GM23338 (cell line): ENCODE measurements around the gene TELO2. TPM values are rescaled to one million over a fixed set of nuclear protein-coding genes. Genes with fewer than 3 reads are reported as not detected.

Experiments used
- ATAC-seq: fragments of 200-7000 bp; cut with Tn5 transposase; 3 replicates; pipeline ENCODE4 v1.9.1; 2020
- DNase-seq: peaks from one replicate; pipeline ENCODE4 v3.0.0-alpha.2; 2015; ENCODE audit warnings: low spot score
- H2AFZ ChIP-seq: fragments of 200-600 bp; sonication (generic); 2 replicates; pipeline ENCODE4 v1.8.0; 2016; ENCODE audit warnings: antibody characterized with exemption, mild to moderate bottlenecking, moderate library complexity
- H3F3A ChIP-seq: fragments of 200-600 bp; sonication (generic); replicated peaks from 2 replicates; pipeline ENCODE4 v1.8.0; 2017; ENCODE audit warnings: antibody characterized with exemption, mixed run types, low read depth
- H3K27ac ChIP-seq: fragments of 200-600 bp; sonication (generic); 2 replicates; pipeline ENCODE4 v1.6.1; 2016; ENCODE audit warnings: low read depth
- H3K27me3 ChIP-seq: fragments of 200-600 bp; sonication (generic); 2 replicates; pipeline ENCODE4 v1.8.0; 2016; ENCODE audit warnings: mild to moderate bottlenecking, mixed run types, moderate library complexity; ENCODE audit not compliant: insufficient read depth
- H3K36me3 ChIP-seq: fragments of 200-600 bp; sonication (generic); 2 replicates; pipeline ENCODE4 v1.8.0; 2016; ENCODE audit warnings: mild to moderate bottlenecking; ENCODE audit not compliant: insufficient read depth
- H3K4me1 ChIP-seq: fragments of 200-600 bp; sonication (generic); 2 replicates; pipeline ENCODE4 v1.8.0; 2016; ENCODE audit warnings: mild to moderate bottlenecking, moderate library complexity; ENCODE audit not compliant: insufficient read depth
- H3K4me2 ChIP-seq: fragments of 200-600 bp; sonication (generic); 2 replicates; pipeline ENCODE4 v1.7.1; 2017; ENCODE audit warnings: mixed run types
- H3K4me3 ChIP-seq: fragments of 200-600 bp; sonication (generic); 2 replicates; pipeline ENCODE4 v1.6.1; 2016; ENCODE audit warnings: mixed run types
- H3K79me2 ChIP-seq: fragments of 200-600 bp; sonication (generic); replicated peaks from 2 replicates; pipeline ENCODE4 v1.8.0; 2017; ENCODE audit warnings: mild to moderate bottlenecking; ENCODE audit not compliant: insufficient read depth
- H3K9me2 ChIP-seq: fragments of 200-600 bp; sonication (generic); 2 replicates; pipeline ENCODE4 v1.8.0; 2017; ENCODE audit not compliant: insufficient read depth
- H4K20me1 ChIP-seq: fragments of 200-600 bp; sonication (generic); replicated peaks from 2 replicates; pipeline ENCODE4 v1.8.0; 2017; ENCODE audit warnings: mild to moderate bottlenecking; ENCODE audit not compliant: insufficient read depth
- H3K27ac Mint-ChIP-seq: 2 replicates; pipeline ENCODE4 v1.8.0; 2020; ENCODE audit warnings: inconsistent platforms, mild to moderate bottlenecking, moderate library complexity, mixed read lengths
- H3K27me3 Mint-ChIP-seq: 3 replicates; pipeline ENCODE4 v1.8.0; 2022; ENCODE audit warnings: low read depth, mild to moderate bottlenecking, moderate library complexity, mixed read lengths, inconsistent platforms; ENCODE audit not compliant: insufficient read depth, poor library complexity
- H3K36me3 Mint-ChIP-seq: 3 replicates; pipeline ENCODE4 v1.8.0; 2021; ENCODE audit warnings: low read depth, mild to moderate bottlenecking, inconsistent platforms, moderate library complexity, mixed read lengths
- H3K4me1 Mint-ChIP-seq: 3 replicates; pipeline ENCODE4 v1.8.0; 2020; ENCODE audit warnings: mild to moderate bottlenecking, inconsistent platforms, mixed read lengths
- H3K4me3 Mint-ChIP-seq: 3 replicates; pipeline ENCODE4 v1.8.0; 2021; ENCODE audit warnings: moderate library complexity, mild to moderate bottlenecking, inconsistent platforms, mixed read lengths
- H3K9me3 Mint-ChIP-seq: 3 replicates; pipeline ENCODE4 v1.8.0; 2020; ENCODE audit warnings: moderate library complexity, mild to moderate bottlenecking, inconsistent platforms, mixed read lengths
- CREB1 ChIP-seq: fragments of 250-450 bp; sonication (Bioruptor Pico); IDR thresholded peaks from 2 replicates; pipeline ENCODE4 v1.5.0; 2020; ENCODE audit warnings: low read depth, mild to moderate bottlenecking, moderate library complexity
- EZH2 ChIP-seq: fragments of 200-600 bp; sonication (generic); IDR thresholded peaks from one replicate; pipeline ENCODE4 v1.8.0; 2017; ENCODE audit warnings: antibody characterized with exemption, mild to moderate bottlenecking, low read depth; ENCODE audit not compliant: unreplicated experiment
- EZH2phosphoT487 ChIP-seq: fragments of 200-600 bp; sonication (generic); IDR thresholded peaks from one replicate; pipeline ENCODE4 v1.8.1; 2018; ENCODE audit warnings: antibody characterized with exemption; ENCODE audit not compliant: unreplicated experiment
- JUNB ChIP-seq: IDR thresholded peaks from one replicate; pipeline ENCODE4 v1.6.1; 2016; ENCODE audit warnings: antibody characterized with exemption; ENCODE audit not compliant: unreplicated experiment
- NANOG ChIP-seq: IDR thresholded peaks from 2 replicates; pipeline ENCODE4 v1.6.1; 2016; ENCODE audit warnings: antibody characterized with exemption, borderline replicate concordance
- POLR2AphosphoS5 ChIP-seq: IDR thresholded peaks from 2 replicates; pipeline ENCODE4 v1.6.1; 2016; ENCODE audit warnings: antibody characterized with exemption, low read depth
- REST ChIP-seq: IDR thresholded peaks from one replicate; pipeline ENCODE4 v1.6.1; 2018; ENCODE audit warnings: antibody characterized with exemption; ENCODE audit not compliant: unreplicated experiment
- STAT1 ChIP-seq: IDR thresholded peaks from one replicate; pipeline ENCODE4 v1.6.1; 2016; ENCODE audit warnings: antibody characterized with exemption; ENCODE audit not compliant: unreplicated experiment
- ZNF114 ChIP-seq: fragments of 250-450 bp; sonication (Bioruptor Pico); IDR thresholded peaks from 2 replicates; pipeline ENCODE4 v1.5.0; 2020; ENCODE audit warnings: mild to moderate bottlenecking, moderate library complexity
- ZNF331 ChIP-seq: fragments of 250-450 bp; sonication (Bioruptor Pico); IDR thresholded peaks from 2 replicates; pipeline ENCODE4 v1.5.0; 2020; ENCODE audit warnings: low read depth, mild to moderate bottlenecking, moderate library complexity
- ZNF462 ChIP-seq: fragments of 250-450 bp; sonication (Bioruptor Pico); IDR thresholded peaks from 2 replicates; pipeline ENCODE4 v1.5.0; 2020; ENCODE audit warnings: mild to moderate bottlenecking, moderate library complexity
- polyA plus RNA-seq: library from polyadenylated mRNA; unstranded; fragments of >200 nt; fragmentation: Nextera tagmentation; extraction: Ambion mirVana; gene quantifications from 2 replicates; pipeline ENCODE4 v1.2.1, GENCODE V29; 2016
- total RNA-seq: library from RNA; depleted of rRNA; stranded (reverse); fragments of >200 nt; shearing (Covaris generic); gene quantifications from 2 replicates; pipeline ENCODE4 v1.2.3, GENCODE V29; 2014

The TELO2 gene
- total and polyA plus RNA-seq, 2 experiments from 2014 or later: 45.4 to 76.0 TPM

GRCh38 chr16:1523581-1524245, 30.6 kb downstream of the TELO2 start:
- ATAC-seq: no peak

GRCh38 chr16:1524366-1524765, 31.2 kb downstream of the TELO2 start:
- H3F3A ChIP-seq: no peaks in the 10 kb centered on the region
- Mint-ChIP-seq H3K9me3 (no peaks in the 10 kb centered on the region), H3K4me3 (no peak overlapping the region), H3K27ac (no peak overlapping the region), H3K36me3 (peaks cover 9% of the 10 kb centered on the region; the same call in 1 of the 3 replicates), H3K4me1 (peaks cover 2% of the 10 kb centered on the region; the same call in 1 of the 3 replicates), H3K27me3 (peaks cover 2% of the 10 kb centered on the region)
- no peaks in the 10 kb centered on the region for H3K36me3 ChIP-seq
- no peak overlapping the region for H3K27ac ChIP-seq
- H4K20me1 ChIP-seq: no peaks in the 10 kb centered on the region
- DNase-seq (no peak), ATAC-seq (no peak)
- H3K4me3 ChIP-seq: no peak overlapping the region
- H2AFZ ChIP-seq: no peak overlapping the region
- H3K4me2 ChIP-seq: no peak overlapping the region
- no peaks in the 10 kb centered on the region for H3K79me2 ChIP-seq
- H3K9me2 ChIP-seq: no peaks in the 10 kb centered on the region
- no peaks in the 10 kb centered on the region for H3K27me3 ChIP-seq
- H3K4me1 ChIP-seq: no peaks in the 10 kb centered on the region
- TF ChIP-seq REST: no peak
- no peak for TF ChIP-seq POLR2AphosphoS5
- no peak for TF ChIP-seq ZNF114 (CRISPR knock-in tag)
- no peak for TF ChIP-seq EZH2phosphoT487
- TF ChIP-seq NANOG: no peak
- no peak for TF ChIP-seq CREB1 (CRISPR knock-in tag)
- TF ChIP-seq STAT1: no peak
- no peak for TF ChIP-seq ZNF331 (CRISPR knock-in tag)
- TF ChIP-seq JUNB: no peak
- TF ChIP-seq ZNF462 (CRISPR knock-in tag): no peak
- TF ChIP-seq EZH2: no peak

More at GRCh38 chr16:1523581-1524245, 30.6 kb downstream of the TELO2 start:
- H3K27ac ChIP-seq: no peak overlapping the region
- no peaks in the 10 kb centered on the region for H3K9me2 ChIP-seq
- H3K27me3 Mint-ChIP-seq: no peaks in the 10 kb centered on the region
- no peaks in the 10 kb centered on the region for H4K20me1 ChIP-seq
- no peak overlapping the region for H3K4me2 ChIP-seq
- no peaks in the 10 kb centered on the region for H3K9me3 Mint-ChIP-seq
- TF ChIP-seq NANOG (no peak), CREB1 (CRISPR knock-in tag) (no peak), EZH2 (no peak)
- no peak for DNase-seq
- H3F3A ChIP-seq: no peaks in the 10 kb centered on the region
- H3K4me3 ChIP-seq: no peak overlapping the region
- no peak overlapping the region for H3K27ac Mint-ChIP-seq
- no peaks in the 10 kb centered on the region for H3K79me2 ChIP-seq
- H3K4me3 Mint-ChIP-seq: no peak overlapping the region
- H2AFZ ChIP-seq: no peak overlapping the region
- peaks cover 2% of the 10 kb centered on the region; the same call in 1 of the 3 replicates for H3K4me1 Mint-ChIP-seq
- H3K4me1 ChIP-seq: no peaks in the 10 kb centered on the region
- H3K36me3 Mint-ChIP-seq: peaks cover 9% of the 10 kb centered on the region; the same call in 1 of the 3 replicates
- no peaks in the 10 kb centered on the region for H3K27me3 ChIP-seq
- H3K36me3 ChIP-seq: no peaks in the 10 kb centered on the region
